IMR-90 (cell line): Measurements from ENCODE around the gene MS4A6A. TPM values are rescaled to one million over a fixed set of nuclear protein-coding genes. Genes with fewer than 3 reads are reported as not detected.

Source experiments
- ATAC-seq: fragments of 200-7000 bp; cut with Tn5 transposase; 2 replicates; pipeline ENCODE4 v1.9.1; 2020; ENCODE audit warnings: low read depth, mild to moderate bottlenecking, moderate library complexity
- BruUV-seq: library from RNA; stranded (reverse); fragments of 400-500 nt; replicated peaks from 2 replicates; lab custom pipeline; 2021; lab: Mats Ljungman, UMichigan
- CTCF ChIA-PET: fragments of 300-600 bp; formaldehyde crosslinking; extraction: SDS; loops from one replicate; lab custom pipeline; 2021; ENCODE audit warnings: antibody characterized with exemption; lab: Yijun Ruan, JAX
- POLR2A ChIA-PET: fragments of 300-600 bp; sonication (Branson Sonifier 250); formaldehyde crosslinking; loops from one replicate; lab custom pipeline; 2022; ENCODE audit warnings: antibody characterized with exemption; ENCODE audit not compliant: unreplicated experiment; lab: Charles Lee
- DNase-seq: peaks from one replicate; pipeline ENCODE4 v3.0.0; 2013
- H2AFZ ChIP-seq: replicated peaks from 2 replicates; pipeline ENCODE3; 2013; ENCODE audit warnings: low read length, mild to moderate bottlenecking; ENCODE audit not compliant: poor library complexity
- H2AK5ac ChIP-seq: 2 replicates; pipeline ENCODE4 v1.6.1; 2013; ENCODE audit warnings: low read depth, low read length, inconsistent platforms
- H2AK9ac ChIP-seq: replicated peaks from 2 replicates; pipeline ENCODE3; 2013; ENCODE audit warnings: mild to moderate bottlenecking, low read depth, low read length, moderate library complexity; ENCODE audit not compliant: poor library complexity
- H2BK120ac ChIP-seq: 2 replicates; pipeline ENCODE4 v1.6.1; 2013; ENCODE audit warnings: low read depth, low read length, inconsistent platforms
- H2BK15ac ChIP-seq: 3 replicates; pipeline ENCODE4 v1.6.1; 2013; ENCODE audit warnings: low read depth, low read length, inconsistent platforms
- H2BK20ac ChIP-seq: 2 replicates; pipeline ENCODE4 v1.6.1; 2013; ENCODE audit warnings: low read depth, mild to moderate bottlenecking, inconsistent platforms, low read length, moderate library complexity
- H2BK5ac ChIP-seq: 2 replicates; pipeline ENCODE4 v1.6.1; 2013; ENCODE audit warnings: mild to moderate bottlenecking, low read depth, low read length, inconsistent platforms; ENCODE audit not compliant: poor library complexity, severe bottlenecking
- H3K14ac ChIP-seq: replicated peaks from 2 replicates; pipeline ENCODE4 v1.6.1; 2013; ENCODE audit warnings: low read depth, low read length, inconsistent platforms
- H3K18ac ChIP-seq: 2 replicates; pipeline ENCODE4 v1.6.1; 2013; ENCODE audit warnings: low read depth, low read length, control low read depth
- H3K23ac ChIP-seq: 2 replicates; pipeline ENCODE4 v1.6.1; 2013; ENCODE audit warnings: low read depth, low read length, inconsistent platforms
- H3K27ac ChIP-seq: 2 replicates; pipeline ENCODE4 v1.5.1; 2013; ENCODE audit warnings: mild to moderate bottlenecking, control low read depth, low read length; ENCODE audit not compliant: insufficient read depth
- H3K27me3 ChIP-seq: 2 replicates; pipeline ENCODE4 v1.6.1; 2013; ENCODE audit warnings: low read length; ENCODE audit not compliant: control insufficient read depth, insufficient read depth
- H3K36me3 ChIP-seq: 2 replicates; pipeline ENCODE4 v1.6.1; 2013; ENCODE audit warnings: low read length, mixed read lengths; ENCODE audit not compliant: control insufficient read depth, insufficient read depth
- H3K4ac ChIP-seq: 2 replicates; pipeline ENCODE4 v1.6.1; 2013; ENCODE audit warnings: low read depth, low read length, inconsistent platforms
- H3K4me1 ChIP-seq: 2 replicates; pipeline ENCODE4 v1.6.1; 2013; ENCODE audit warnings: low read length, mixed read lengths; ENCODE audit not compliant: control insufficient read depth, insufficient read depth
- H3K4me2 ChIP-seq: 2 replicates; pipeline ENCODE4 v1.6.1; 2013; ENCODE audit warnings: low read depth, mild to moderate bottlenecking, control low read depth, low read length, moderate library complexity
- H3K4me3 ChIP-seq: 2 replicates; pipeline ENCODE4 v1.5.1; 2013; ENCODE audit warnings: low read depth, mild to moderate bottlenecking, control low read depth, low read length, moderate library complexity; ENCODE audit not compliant: insufficient read depth
- H3K56ac ChIP-seq: 2 replicates; pipeline ENCODE4 v1.6.1; 2013; ENCODE audit warnings: low read length, inconsistent platforms; ENCODE audit not compliant: insufficient read depth; ENCODE audit errors: extremely low read depth
- H3K79me1 ChIP-seq, 2 experiments: 2 replicates each; pipeline ENCODE4 v1.6.1; 2013; ENCODE audit warnings: low read length in 2 of 2, inconsistent platforms in 1 of 2, low read depth in 1 of 2
- H3K9ac ChIP-seq: 2 replicates; pipeline ENCODE4 v1.6.1; 2013; ENCODE audit warnings: low read depth, low read length, control low read depth
- H3K9me1 ChIP-seq: 2 replicates; pipeline ENCODE4 v1.6.1; 2013; ENCODE audit warnings: low read length, inconsistent platforms; ENCODE audit not compliant: insufficient read depth
- H3K9me3 ChIP-seq: 2 replicates; pipeline ENCODE4 v1.6.1; 2013; ENCODE audit warnings: low read length; ENCODE audit not compliant: control insufficient read depth, insufficient read depth
- H4K20me1 ChIP-seq: 2 replicates; pipeline ENCODE4 v1.6.1; 2013; ENCODE audit warnings: low read length, inconsistent platforms; ENCODE audit not compliant: insufficient read depth
- H4K5ac ChIP-seq: 2 replicates; pipeline ENCODE4 v1.6.1; 2013; ENCODE audit warnings: mild to moderate bottlenecking, low read depth, low read length, control low read depth
- H4K8ac ChIP-seq, 2 experiments: 2 replicates each; pipeline ENCODE4 v1.6.1; 2013; ENCODE audit warnings: low read depth in 2 of 2, low read length in 2 of 2, control low read depth in 1 of 2, inconsistent platforms in 1 of 2
- H4K91ac ChIP-seq: 2 replicates; pipeline ENCODE4 v1.6.1; 2013; ENCODE audit warnings: low read depth, low read length, inconsistent platforms; ENCODE audit not compliant: insufficient read depth
- CEBPB ChIP-seq: IDR thresholded peaks from 2 replicates; pipeline ENCODE4 v1.6.1; 2012; ENCODE audit warnings: low read depth, low read length, improper control_type of control experiment
- CTCF ChIP-seq: conservative IDR thresholded peaks from 2 replicates; pipeline ENCODE4 v1.5.1; 2012; ENCODE audit warnings: mild to moderate bottlenecking, low read depth, low read length, improper control_type of control experiment
- MAFK ChIP-seq: IDR thresholded peaks from 2 replicates; pipeline ENCODE4 v1.6.1; 2012; ENCODE audit warnings: low read depth, low read length, improper control_type of control experiment
- MXI1 ChIP-seq: IDR thresholded peaks from 2 replicates; pipeline ENCODE4 v1.6.1; 2012; ENCODE audit warnings: low read depth, mild to moderate bottlenecking, low read length, moderate library complexity, borderline replicate concordance
- RAD21 ChIP-seq: IDR thresholded peaks from 2 replicates; pipeline ENCODE4 v1.6.1; 2012; ENCODE audit warnings: low read length, improper control_type of control experiment
- RFX5 ChIP-seq: IDR thresholded peaks from 2 replicates; pipeline ENCODE4 v1.8.0; 2012; ENCODE audit warnings: low read depth, mild to moderate bottlenecking, low read length, moderate library complexity
- SMC3 ChIP-seq: fragments of 150-350 bp; IDR thresholded peaks from 2 replicates; pipeline ENCODE4 v1.6.1; 2016; ENCODE audit warnings: low read depth, mild to moderate bottlenecking, antibody characterized with exemption, low read length, moderate library complexity
- dilution Hi-C: fragments of 300-500 bp; cut with HindIII; formaldehyde crosslinking; loops from one replicate; pipeline ENCODE4 v1.14.3; 2018; ENCODE audit warnings: low sequenced_read_pairs; ENCODE audit not compliant: unreplicated experiment
- in situ Hi-C: fragments of 300-500 bp; cut with MboI; formaldehyde crosslinking; loops from 3 replicates; pipeline ENCODE4 v1.14.3; 2019; ENCODE audit warnings: low sequenced_read_pairs, inconsistent platforms, mixed read lengths
- intact Hi-C: fragments of 100-400 bp; cut with micrococcal nuclease; formaldehyde crosslinking; loops from 2 replicates; pipeline ENCODE4 v1.10.0; 2022
- polyA plus RNA-seq, 3 experiments: library from polyadenylated mRNA; depleted of rRNA; stranded (reverse); fragments of >200 nt; gene quantifications; 2 replicates each; pipeline ENCODE4 v1.2.3, GENCODE V29; 2012; ENCODE audit warnings: low replicate concordance in 1 of 3
- total RNA-seq: library from RNA; depleted of rRNA; stranded (reverse); fragments of >200 nt; gene quantifications from 2 replicates; pipeline ENCODE4 v1.2.3, GENCODE V29; 2012

The MS4A6A gene
- total and polyA plus RNA-seq, 2 of the 4 experiments (the other 2 are of a cell fraction), result not detected

- Histone ChIP-seq H3K4me1 (no peaks in the 10 kb centered on the region), H3K9me3 (peaks cover 8% of the 10 kb centered on the region), H3K18ac (no peak overlapping the region), H4K91ac (no peak overlapping the region), H2BK5ac (no peak overlapping the region), H2AK9ac (no peak overlapping the region), H3K27me3 (no peaks in the 10 kb centered on the region), H4K20me1 (no peaks in the 10 kb centered on the region), H3K14ac (no peak overlapping the region), H3K23ac (no peak overlapping the region), H3K4me3 (no peak overlapping the region), H3K36me3 (no peaks in the 10 kb centered on the region), H4K8ac (no peak overlapping the region), H2BK15ac (no peak overlapping the region), H3K56ac (no peak overlapping the region), H3K27ac (no peak overlapping the region), H2AK5ac (no peak overlapping the region), H3K9me1 (no peaks in the 10 kb centered on the region), H3K4ac (no peak overlapping the region), H4K5ac (no peak overlapping the region), H3K4me2 (no peak overlapping the region), H3K79me1 (no peaks in the 10 kb centered on the region), H2BK120ac (no peak overlapping the region), H3K9ac (no peak overlapping the region), H2BK20ac (no peak overlapping the region), H2AFZ (no peak overlapping the region)
- TF ChIP-seq RFX5 (no peak), CTCF (no peak), CEBPB (no peak), RAD21 (no peak), MAFK (no peak), MXI1 (no peak), SMC3 (no peak)
- dilution Hi-C loops, result no loop called here
- intact Hi-C loops, result no loop called here
- ChIA-PET POLR2A (no interaction called here), CTCF (no interaction called here)
- ATAC-seq (no peak), DNase-seq (no peak)
- in situ Hi-C loops, result no loop called here
- no TSS peak for BruUV-seq
These were observed 10.9 kb downstream of the MS4A6A start for GRCh38 chr11:60172011-60172410.
